ENCODE measurements around the gene HYAL3. TPM values are rescaled to one million over a fixed set of nuclear protein-coding genes. Genes with fewer than 3 reads are reported as not detected.

Gene HYAL3
- total RNA-seq, 6 donors from 2014 or later = 0.33 to 5.7 (median 3.1) TPM

DNA sequence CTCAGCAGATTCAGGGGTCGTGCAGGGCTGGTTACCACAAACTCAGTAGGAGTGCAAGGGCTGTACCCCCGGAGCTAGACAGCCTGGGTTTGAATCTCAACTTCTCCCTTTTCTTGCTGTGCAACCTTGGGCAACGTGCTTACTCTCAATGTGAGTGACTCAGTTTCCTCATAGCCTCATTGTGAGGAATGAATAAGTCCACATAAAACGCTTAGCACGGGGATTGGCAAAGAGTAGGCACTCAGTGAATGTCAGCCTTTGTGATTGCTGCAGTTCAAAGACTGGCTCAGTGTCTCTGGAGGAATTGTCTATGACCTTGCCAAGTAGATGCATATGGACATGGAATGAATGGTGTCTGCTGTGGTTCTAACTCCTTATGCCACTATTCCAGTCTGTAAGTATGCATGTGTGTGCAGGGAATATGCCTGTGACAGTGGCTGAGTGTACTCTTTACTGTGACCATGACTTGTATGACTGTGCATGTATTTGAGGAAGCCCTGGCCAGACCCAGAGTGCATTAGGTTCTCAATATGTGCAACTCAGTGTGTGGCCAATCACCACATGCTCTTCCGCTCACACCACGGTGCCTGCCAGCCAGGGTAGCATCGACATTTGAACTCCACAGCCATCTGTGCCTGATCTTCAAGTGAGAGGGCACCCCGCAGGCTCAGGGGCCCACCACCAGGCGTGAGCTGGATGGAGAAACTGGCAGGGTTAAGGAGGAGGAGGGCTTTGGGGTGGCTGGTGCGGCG is 900 bp upstream of the HYAL3 start:
- H3K27ac ChIP-seq = peak overlapping the region; percentile 85 to 93 (median 92)
- peak in 1 of 2 donors; percentile 75 for DNase-seq
- peaks cover 41 to 55% (median 52%) of the 10 kb centered on the region in 4 donors for H3K4me1 ChIP-seq
- H3K27me3 ChIP-seq = no peaks in the 10 kb centered on the region
- H3K4me3 ChIP-seq = peak overlapping the region in 3 of 4 donors; percentile 55 to 86 (median 64)
- WGBS, 2 donors = 44 to 49% methylated on average over 11 to 12 of the region's 12 CpGs
- peaks cover 0 to 13% (median 2%) of the 10 kb centered on the region in 4 donors for H3K36me3 ChIP-seq
- no peaks in the 10 kb centered on the region for H3K9me3 ChIP-seq
- TF ChIP-seq, protein P1, sequence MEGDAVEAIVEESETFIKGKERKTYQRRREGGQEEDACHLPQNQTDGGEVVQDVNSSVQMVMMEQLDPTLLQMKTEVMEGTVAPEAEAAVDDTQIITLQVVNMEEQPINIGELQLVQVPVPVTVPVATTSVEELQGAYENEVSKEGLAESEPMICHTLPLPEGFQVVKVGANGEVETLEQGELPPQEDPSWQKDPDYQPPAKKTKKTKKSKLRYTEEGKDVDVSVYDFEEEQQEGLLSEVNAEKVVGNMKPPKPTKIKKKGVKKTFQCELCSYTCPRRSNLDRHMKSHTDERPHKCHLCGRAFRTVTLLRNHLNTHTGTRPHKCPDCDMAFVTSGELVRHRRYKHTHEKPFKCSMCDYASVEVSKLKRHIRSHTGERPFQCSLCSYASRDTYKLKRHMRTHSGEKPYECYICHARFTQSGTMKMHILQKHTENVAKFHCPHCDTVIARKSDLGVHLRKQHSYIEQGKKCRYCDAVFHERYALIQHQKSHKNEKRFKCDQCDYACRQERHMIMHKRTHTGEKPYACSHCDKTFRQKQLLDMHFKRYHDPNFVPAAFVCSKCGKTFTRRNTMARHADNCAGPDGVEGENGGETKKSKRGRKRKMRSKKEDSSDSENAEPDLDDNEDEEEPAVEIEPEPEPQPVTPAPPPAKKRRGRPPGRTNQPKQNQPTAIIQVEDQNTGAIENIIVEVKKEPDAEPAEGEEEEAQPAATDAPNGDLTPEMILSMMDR (IDR thresholded peaks at IDR 0.05) = peak in 2 of 6 experiments; percentile 2 to 8
- no peak for TF ChIP-seq POLR2A (IDR thresholded peaks at IDR 0.05)
- ATAC-seq (ENCODE audit: low FRiP score in 2 of 2) = peak; percentile 3 to 34

DNA sequence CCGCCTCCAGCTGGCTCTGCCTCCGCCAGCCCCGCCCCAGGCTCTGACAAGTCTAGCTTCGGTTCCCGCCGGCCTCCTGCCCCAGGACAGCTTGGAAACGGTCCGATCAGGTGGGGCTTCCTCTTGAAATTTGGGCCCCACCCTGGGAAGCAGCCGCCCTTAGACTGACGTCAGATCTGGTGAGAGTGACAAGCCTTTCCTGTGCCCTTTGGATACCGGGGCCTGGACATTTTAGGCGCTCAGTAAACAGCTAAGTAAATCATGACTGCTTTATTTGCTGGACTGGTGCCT is 378 bp upstream of the HYAL3 start:
- H3K27ac ChIP-seq = peak overlapping the region; percentile 85 to 93 (median 92)
- H3K4me3 ChIP-seq = peak overlapping the region in 3 of 4 donors; percentile 55 to 86 (median 64)
- peak; percentile 32 to 60 for TF ChIP-seq POLR2AphosphoS5 (IDR thresholded peaks at IDR 0.05)
- TF ChIP-seq EP300 (IDR thresholded peaks at IDR 0.05) = peak in 3 of 4 donors; percentile 28 to 91 (median 86)
- TF ChIP-seq, protein P1 (IDR thresholded peaks at IDR 0.05) = no peak
- TF ChIP-seq POLR2A (IDR thresholded peaks at IDR 0.05) = no peak
- no peaks in the 10 kb centered on the region for H3K9me3 ChIP-seq
- peaks cover 41 to 55% (median 52%) of the 10 kb centered on the region in 4 donors for H3K4me1 ChIP-seq
- 3% methylated on average over 12 of the region's 12 CpGs; no CpG with 5 or more reads in 1 of the 2 donors for WGBS, 2 donors
- no peak for DNase-seq
- peaks cover 0 to 13% (median 2%) of the 10 kb centered on the region in 4 donors for H3K36me3 ChIP-seq
- no peak for ATAC-seq (ENCODE audit: low FRiP score in 2 of 2)
- H3K27me3 ChIP-seq = no peaks in the 10 kb centered on the region

DNA sequence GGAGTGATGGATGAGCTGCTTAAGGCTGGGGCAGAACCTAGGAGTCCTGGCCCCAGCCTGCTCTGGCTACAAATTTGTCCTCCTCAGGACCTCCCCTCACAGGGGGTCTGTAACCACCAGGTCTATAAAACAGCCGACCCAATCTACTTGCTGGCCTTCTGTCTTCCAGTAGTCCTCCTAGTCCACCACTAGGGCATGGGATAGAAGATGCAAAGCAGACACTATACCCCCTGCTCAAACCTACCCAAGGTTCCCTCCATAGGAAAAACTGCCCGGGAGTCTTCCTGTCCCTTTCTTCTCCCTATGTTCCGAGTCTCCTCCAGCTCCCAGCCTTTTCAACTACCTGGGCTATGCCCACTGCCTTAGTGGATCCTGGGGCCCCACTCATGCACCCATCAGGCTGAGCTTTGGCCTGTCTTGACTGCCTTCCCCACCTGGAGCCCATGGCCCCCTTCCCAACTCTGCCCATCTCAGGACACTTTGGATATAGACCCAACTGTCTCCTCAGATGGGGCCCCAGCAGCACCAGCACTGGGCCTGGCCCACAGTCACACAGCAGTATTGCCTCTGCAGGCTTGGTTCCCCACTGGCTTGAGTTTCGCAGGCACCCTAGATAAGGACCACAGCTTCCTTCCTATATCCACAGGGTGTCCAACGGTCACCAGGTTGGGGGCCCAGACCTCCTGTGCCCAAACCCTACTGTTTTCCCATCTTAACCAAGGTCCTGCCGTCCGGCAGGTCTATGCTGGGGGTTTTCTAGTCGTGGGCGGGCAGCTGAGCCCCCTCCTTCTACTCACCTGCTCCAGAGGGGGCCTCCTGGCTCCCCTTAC is 1.1 kb downstream of the HYAL3 start:
- no peak for DNase-seq
- peak overlapping the region; percentile 44 to 86 (median 60) for H3K4me3 ChIP-seq
- H3K4me1 ChIP-seq = peaks cover 38 to 47% (median 46%) of the 10 kb centered on the region in 4 donors
- peaks cover 0 to 13% (median 2%) of the 10 kb centered on the region in 4 donors for H3K36me3 ChIP-seq
- no peaks in the 10 kb centered on the region for H3K9me3 ChIP-seq
- ATAC-seq (ENCODE audit: low FRiP score in 2 of 2) = no peak
- WGBS, 2 donors = 43 to 44% methylated on average over 5 to 9 of the region's 9 CpGs
- peak overlapping the region; percentile 85 to 94 (median 92) for H3K27ac ChIP-seq
- H3K27me3 ChIP-seq = no peaks in the 10 kb centered on the region
- TF ChIP-seq EP300 (IDR thresholded peaks at IDR 0.05) (no peak), POLR2AphosphoS5 (IDR thresholded peaks at IDR 0.05) (no peak), POLR2A (IDR thresholded peaks at IDR 0.05) (no peak)
- TF ChIP-seq, protein P1 (IDR thresholded peaks at IDR 0.05) = no peak

DNA sequence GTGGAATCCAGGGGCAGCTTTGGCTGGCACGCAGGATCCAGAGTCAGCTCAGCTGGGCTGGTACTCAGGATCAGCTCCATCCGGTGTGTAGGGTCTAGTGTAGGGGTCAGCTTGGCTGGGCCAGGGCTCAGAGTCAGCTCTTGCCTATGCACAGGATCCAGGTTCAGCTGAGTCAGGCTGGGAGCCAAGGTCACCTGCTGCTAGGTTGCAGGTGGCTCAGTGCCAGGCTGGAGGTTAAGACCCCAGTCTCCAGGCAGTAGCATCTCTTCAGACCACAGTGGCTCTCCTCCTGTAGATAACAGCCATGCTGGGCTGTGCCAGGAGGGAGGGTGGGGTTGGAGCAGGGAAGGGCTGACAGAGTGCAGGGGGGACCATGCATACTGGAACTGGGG is 1.8 kb downstream of the HYAL3 start:
- Histone ChIP-seq H3K36me3 (peaks cover 0 to 13% (median 2%) of the 10 kb centered on the region in 4 donors), H3K27ac (peak overlapping the region in 2 of 4 donors; percentile 90 to 94), H3K4me3 (no peak overlapping the region), H3K4me1 (peaks cover 41 to 47% (median 45%) of the 10 kb centered on the region in 4 donors), H3K9me3 (no peaks in the 10 kb centered on the region), H3K27me3 (no peaks in the 10 kb centered on the region)
- ATAC-seq (ENCODE audit: low FRiP score in 2 of 2) (no peak), DNase-seq (no peak)
- 84 to 100% methylated on average over 2 of the region's 2 CpGs for WGBS, 2 donors
- TF ChIP-seq EP300 (IDR thresholded peaks at IDR 0.05) (no peak), POLR2A (IDR thresholded peaks at IDR 0.05) (no peak), POLR2AphosphoS5 (IDR thresholded peaks at IDR 0.05) (peak in 1 of 2 donors; percentile 8)
- TF ChIP-seq, protein P1 (IDR thresholded peaks at IDR 0.05) = no peak

Data from upper lobe of left lung (tissue), 6 donors.